ENCODE results near the gene KBTBD2.
"Not testable (repeated sequence)": the region's sequence is repeated elsewhere in the genome, so short reads cannot be mapped to it uniquely, and the experiment has no call there.

Gene KBTBD2

DNA sequence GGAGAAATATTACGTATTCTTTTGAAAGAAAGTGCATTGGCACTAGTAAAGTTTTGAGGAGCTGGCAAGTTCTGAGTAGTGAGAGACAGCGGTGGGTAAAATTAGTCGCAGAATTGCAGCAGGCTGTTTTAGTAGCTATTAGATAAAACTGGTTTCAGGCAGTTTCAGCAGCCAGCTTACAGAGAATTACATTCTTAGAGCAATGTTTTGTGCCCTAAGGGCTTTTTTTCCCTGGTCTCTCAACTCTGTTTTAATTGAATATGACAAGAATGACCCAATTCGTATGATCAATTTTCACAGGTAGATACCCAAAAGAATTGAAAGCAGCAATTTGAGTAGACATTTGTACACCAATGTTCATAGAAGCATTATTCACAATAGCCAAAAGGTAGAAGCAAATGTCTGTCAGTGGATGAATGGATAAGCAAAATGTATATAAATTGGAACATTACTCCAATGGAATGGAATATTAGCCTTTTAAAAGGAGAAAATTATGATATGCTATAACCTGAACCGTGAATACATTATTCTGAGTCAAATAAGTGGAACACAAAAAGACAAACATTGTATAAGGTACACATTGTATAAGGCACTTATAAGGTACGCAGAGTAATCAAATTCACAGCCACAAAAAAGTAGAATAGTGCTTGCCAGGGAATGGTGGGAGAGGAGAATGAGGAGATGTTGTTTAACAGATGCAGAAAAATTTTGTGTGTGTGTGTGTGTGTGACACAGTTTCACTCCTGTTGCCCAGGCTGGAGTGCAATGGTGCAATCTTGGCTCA lies 5.2 kb upstream of the KBTBD2 start:
- DNase-seq (ENCODE audit: low read depth, low spot score) = no peak

GRCh38 chr7:32894171-32894570 lies 2.6 kb upstream of the KBTBD2 start:
- no peak for DNase-seq (ENCODE audit: low read depth, low spot score)
- no peak overlapping the region for H3K4me3 ChIP-seq (ENCODE audit: low read length)

More for the DNA sequence above, 5.2 kb upstream of the KBTBD2 start:
- H3K4me3 ChIP-seq (ENCODE audit: low read length) = no peak overlapping the region

DNA sequence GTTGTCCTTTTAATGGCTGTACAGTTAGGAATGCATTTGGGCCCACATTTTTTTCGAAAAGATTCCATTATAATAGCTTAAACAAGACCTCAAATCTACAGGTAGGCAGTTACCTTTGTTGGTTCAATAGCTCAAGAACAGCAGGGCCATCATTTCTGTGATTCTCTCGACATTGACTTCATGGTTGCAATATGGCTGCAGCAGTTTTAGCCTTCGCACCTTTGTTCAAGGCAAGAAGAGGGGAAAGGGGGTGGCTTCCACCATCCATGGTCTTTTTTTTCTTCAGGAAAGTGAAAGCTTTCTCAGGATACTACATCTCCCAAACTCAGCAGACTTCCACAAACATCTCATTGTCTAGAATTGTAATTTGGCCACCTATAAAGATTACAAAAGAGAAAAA lies 2.2 kb upstream of the KBTBD2 start:
- no peak for DNase-seq (ENCODE audit: low read depth, low spot score)
- H3K4me3 ChIP-seq (ENCODE audit: low read length) = no peak overlapping the region

GRCh38 chr7:32893207-32893524 lies 1.6 kb upstream of the KBTBD2 start:
- no peak overlapping the region for H3K4me3 ChIP-seq (ENCODE audit: low read length)

GRCh38 chr7:32892521-32893206 lies 1.1 kb upstream of the KBTBD2 start:
- peak overlapping the region; percentile 84 for H3K4me3 ChIP-seq (ENCODE audit: low read length)
- DNase-seq (ENCODE audit: low read depth, low spot score) = no peak

More at GRCh38 chr7:32893207-32893524, 1.6 kb upstream of the KBTBD2 start:
- no peak for DNase-seq (ENCODE audit: low read depth, low spot score)

DNA sequence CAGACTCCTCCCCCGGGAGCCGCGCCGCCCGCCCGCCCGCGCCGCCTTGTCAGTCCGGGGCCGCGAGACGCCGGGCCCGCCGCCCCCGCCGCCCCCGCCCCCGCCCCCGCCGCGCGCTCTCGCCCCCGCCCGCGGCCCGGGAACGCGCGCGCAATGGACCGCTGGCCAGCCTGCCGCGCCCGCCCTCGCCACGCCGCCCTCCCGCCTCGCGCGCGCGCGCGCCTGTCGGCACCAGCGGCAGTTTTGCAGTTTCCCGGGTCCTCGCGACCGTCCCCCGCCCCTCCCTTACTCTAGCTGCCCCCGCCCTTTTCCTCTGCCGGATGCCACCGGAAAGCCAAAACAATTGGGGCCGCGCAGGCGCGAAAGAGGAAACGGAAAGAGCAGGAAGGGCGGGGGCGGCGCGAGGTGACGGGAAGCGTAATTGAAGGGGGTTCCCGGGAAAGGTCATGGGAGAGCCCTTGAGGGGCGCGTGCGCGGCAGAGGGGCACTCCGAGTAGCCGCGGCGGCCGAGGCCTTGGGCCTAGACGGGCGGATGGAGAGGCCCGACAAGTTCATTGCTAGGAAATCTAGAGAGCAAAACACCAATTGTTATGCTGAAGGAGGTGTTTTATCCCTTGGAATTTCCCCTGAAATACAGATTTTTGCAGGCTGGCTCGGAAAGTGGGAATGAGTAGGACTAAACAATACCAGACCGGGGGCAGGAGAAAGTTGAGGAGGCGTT lies 400 bp upstream of the KBTBD2 start:
- peak; percentile 94 for DNase-seq (ENCODE audit: low read depth, low spot score)
- H3K4me3 ChIP-seq (ENCODE audit: low read length) = peak overlapping the region; percentile 84

- no peak for DNase-seq (ENCODE audit: low read depth, low spot score)
- H3K4me3 ChIP-seq (ENCODE audit: low read length) = peak overlapping the region; percentile 65
Measured at GRCh38 chr7:32890793-32891042, 842 bp downstream of the KBTBD2 start.

GRCh38 chr7:32890010-32890792 lies 1.4 kb downstream of the KBTBD2 start:
- peak overlapping the region; percentile 65 for H3K4me3 ChIP-seq (ENCODE audit: low read length)
- DNase-seq (ENCODE audit: low read depth, low spot score) = peak; percentile 51

- no peak overlapping the region for H3K4me3 ChIP-seq (ENCODE audit: low read length)
- no peak for DNase-seq (ENCODE audit: low read depth, low spot score)
Measured at GRCh38 chr7:32888505-32888904, 3.1 kb downstream of the KBTBD2 start.

- no peak for DNase-seq (ENCODE audit: low read depth, low spot score)
Measured at GRCh38 chr7:32887395-32887794, 4.2 kb downstream of the KBTBD2 start.

DNA sequence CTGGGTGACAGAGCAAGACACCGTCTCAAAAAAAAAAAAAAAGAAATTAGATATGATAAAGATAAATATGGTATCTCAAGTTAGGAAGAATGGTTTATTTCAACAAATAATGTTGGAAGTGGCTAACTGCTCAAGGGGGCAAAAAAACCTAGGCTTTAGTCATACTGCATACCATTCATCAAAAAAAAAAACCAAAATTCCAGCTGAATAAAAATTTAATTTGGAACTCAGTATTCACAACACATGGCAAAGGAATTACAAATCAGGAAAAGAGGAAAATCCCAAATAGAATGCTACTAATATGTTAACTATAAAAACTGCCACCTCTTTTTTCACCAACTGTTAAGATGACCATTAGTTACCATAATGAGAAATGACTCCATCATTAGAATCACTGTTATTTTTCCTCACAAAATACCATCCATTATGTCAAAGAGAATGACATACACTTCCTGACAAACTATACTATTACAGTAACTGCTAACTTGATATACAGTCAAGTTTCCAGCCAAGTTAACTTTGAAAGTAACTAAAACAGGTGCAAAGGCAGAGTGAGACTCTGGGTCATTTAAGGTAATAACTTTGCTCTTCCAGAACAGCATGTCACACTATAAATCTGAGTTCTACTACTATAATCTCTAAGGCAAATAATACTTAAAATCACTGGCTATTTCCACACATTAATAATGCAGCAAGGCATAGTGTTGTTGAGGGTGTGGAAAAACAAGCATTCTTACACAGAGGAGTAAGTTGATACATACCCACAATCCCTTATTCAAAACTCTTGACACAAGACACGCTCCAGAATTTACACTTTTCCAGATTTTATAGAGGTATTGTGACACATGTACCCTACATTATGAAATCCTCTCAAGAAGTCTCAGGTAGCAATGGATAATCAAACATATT lies 10.2 kb downstream of the KBTBD2 start:
- DNase-seq (ENCODE audit: low read depth, low spot score) = no peak
- H3K4me3 ChIP-seq (ENCODE audit: low read length) = no peak overlapping the region

More at GRCh38 chr7:32887395-32887794, 4.2 kb downstream of the KBTBD2 start:
- H3K4me3 ChIP-seq (ENCODE audit: low read length) = no peak overlapping the region

DNA sequence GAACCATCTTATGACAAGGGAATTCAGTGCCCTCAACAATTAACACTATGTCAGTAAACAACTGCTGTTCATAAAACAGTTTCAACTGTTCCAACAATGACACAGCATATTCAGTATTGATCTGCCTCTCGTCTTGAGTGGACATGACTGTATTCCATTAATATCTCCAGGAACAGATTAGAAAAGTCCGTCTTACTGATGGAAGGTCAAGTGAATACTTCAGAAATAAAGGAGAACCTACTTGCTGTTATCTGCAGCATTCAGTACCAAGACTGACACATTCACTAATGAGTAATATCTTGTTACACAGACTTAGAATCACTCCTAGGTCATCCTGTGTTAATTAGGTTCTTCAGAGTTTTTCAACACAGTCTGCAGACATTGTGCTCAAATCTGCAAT lies 12.1 kb downstream of the KBTBD2 start:
- DNase-seq (ENCODE audit: low read depth, low spot score) = no peak
- H3K4me3 ChIP-seq (ENCODE audit: low read length) = no peak overlapping the region

- not testable (repeated sequence) for DNase-seq (ENCODE audit: low read depth, low spot score)
Measured at GRCh38 chr7:32878023-32878422, 13.5 kb downstream of the KBTBD2 start.

GRCh38 chr7:32872421-32872820 lies 19.1 kb downstream of the KBTBD2 start:
- no peak overlapping the region for H3K4me3 ChIP-seq (ENCODE audit: low read length)
- DNase-seq (ENCODE audit: low read depth, low spot score) = no peak

More at GRCh38 chr7:32878023-32878422, 13.5 kb downstream of the KBTBD2 start:
- not testable (repeated sequence) for H3K4me3 ChIP-seq (ENCODE audit: low read length)

- DNase-seq (ENCODE audit: low read depth, low spot score) = no peak
- no peak overlapping the region for H3K4me3 ChIP-seq (ENCODE audit: low read length)
Measured at GRCh38 chr7:32871624-32872371, 19.8 kb downstream of the KBTBD2 start.

DNA sequence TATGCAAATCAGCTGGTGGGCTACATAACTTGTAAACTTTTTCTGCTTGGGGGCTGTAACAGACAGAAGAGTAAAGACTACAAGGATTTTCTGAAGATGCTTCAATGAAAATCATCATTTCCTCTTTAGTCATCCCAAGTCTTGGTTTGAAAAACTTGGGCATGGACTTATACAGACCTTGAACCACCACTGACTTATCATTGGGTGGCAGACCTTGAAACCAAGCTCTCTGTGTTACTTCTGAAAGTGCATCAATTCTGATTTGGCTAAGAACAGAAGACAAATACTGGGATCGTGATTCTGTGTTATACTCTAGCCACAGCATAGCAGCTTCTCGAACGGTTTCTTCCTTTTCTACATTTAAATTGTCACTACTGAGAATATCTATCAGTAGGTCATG lies 21.3 kb downstream of the KBTBD2 start:
- H3K4me3 ChIP-seq (ENCODE audit: low read length) = no peak overlapping the region
- no peak for DNase-seq (ENCODE audit: low read depth, low spot score)

DNA sequence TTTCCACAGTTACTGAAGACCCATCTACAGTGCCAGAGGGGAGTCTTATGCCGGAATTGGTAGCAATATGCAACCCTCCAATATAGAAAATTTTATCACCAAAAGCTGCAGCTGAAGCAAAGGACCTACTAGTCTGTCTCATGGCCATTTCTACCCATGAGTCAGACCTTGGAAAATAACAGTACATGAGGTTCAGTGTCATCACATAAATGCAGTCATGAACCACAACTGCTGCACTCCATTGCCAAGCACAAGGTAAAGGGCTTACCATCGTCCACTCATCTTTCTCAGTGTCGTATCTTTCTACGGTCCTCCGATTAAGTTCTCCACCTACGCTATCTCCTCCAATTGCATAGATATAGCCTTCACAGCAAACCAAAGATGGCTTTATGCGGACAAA lies 21.8 kb downstream of the KBTBD2 start:
- H3K4me3 ChIP-seq (ENCODE audit: low read length) = no peak overlapping the region
- no peak for DNase-seq (ENCODE audit: low read depth, low spot score)

DNA sequence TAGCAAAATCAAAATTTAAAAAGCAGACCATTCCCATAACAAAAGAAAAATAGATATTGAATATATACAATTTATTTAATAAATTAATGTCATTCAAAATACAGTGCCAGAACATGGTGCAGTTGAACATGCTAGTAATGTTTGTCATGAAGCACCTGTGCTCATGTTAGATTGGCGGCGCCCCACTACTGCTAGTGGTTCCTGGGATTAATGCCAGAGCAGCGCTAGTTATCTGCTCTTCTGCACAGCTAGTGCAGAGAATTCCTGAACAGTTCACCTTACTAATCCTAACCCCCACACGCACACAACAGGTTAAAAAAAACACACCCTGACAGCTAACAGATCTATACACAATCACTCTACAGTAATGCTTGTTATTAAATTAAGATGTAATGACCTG lies 23.4 kb downstream of the KBTBD2 start:
- DNase-seq (ENCODE audit: low read depth, low spot score) = no peak
- no peak overlapping the region for H3K4me3 ChIP-seq (ENCODE audit: low read length)

Measured in Jurkat, Clone E6-1 (cell line).